Common myeloid progenitor, CD34-positive (primary cell): ENCODE results near the gene OR2T35.
"Not testable (repeated sequence)": the region's sequence is repeated elsewhere in the genome, so short reads cannot be mapped to it uniquely, and the experiment has no call there.

Experiments
- CTCF ChIA-PET: fragments of 350-600 bp; sonication (Branson Sonifier 250); formaldehyde crosslinking; loops from one replicate; lab custom pipeline; 2021; ENCODE audit warnings: antibody characterized with exemption; lab: Charles Lee
- POLR2A ChIA-PET: fragments of 350-600 bp; sonication (Branson Sonifier 250); formaldehyde crosslinking; loops from one replicate; lab custom pipeline; 2021; ENCODE audit warnings: antibody characterized with exemption; lab: Charles Lee
- DNase-seq, 3 donors: peaks; one replicate each; pipeline versions ENCODE4 v3.0.0 to v3.0.0-alpha.2; 2013
- H3K27ac ChIP-seq, 2 experiments: 1 replicate in 1 of 2; 2 replicates in 1 of 2; pipeline ENCODE4 v1.7.0; 2013; ENCODE audit warnings: inconsistent platforms in 2 of 2, low read length in 2 of 2, mild to moderate bottlenecking in 2 of 2, low read depth in 1 of 2, moderate library complexity in 1 of 2; ENCODE audit not compliant: severe bottlenecking in 2 of 2, insufficient read depth in 1 of 2, poor library complexity in 1 of 2
- H3K27me3 ChIP-seq, 5 experiments: replicated peaks in 2 of 5; 1 replicate in 3 of 5; 2 replicates in 2 of 5; pipeline versions ENCODE4 v1.6.1 to v1.7.0; 2013; ENCODE audit warnings: low read length in 4 of 5, mild to moderate bottlenecking in 2 of 5, moderate library complexity in 2 of 5, inconsistent platforms in 1 of 5; ENCODE audit not compliant: insufficient read depth in 5 of 5, control insufficient read depth in 4 of 5
- H3K36me3 ChIP-seq, 4 experiments: 1 replicate in 2 of 4; 2 replicates in 2 of 4; pipeline versions ENCODE4 v1.6.1 to v1.7.0; 2013; ENCODE audit warnings: low read length in 3 of 4, control low read depth in 1 of 4, mild to moderate bottlenecking in 1 of 4; ENCODE audit not compliant: control insufficient read depth in 4 of 4, insufficient read depth in 4 of 4
- H3K4me1 ChIP-seq, 4 experiments: 1 replicate in 3 of 4; 2 replicates in 1 of 4; pipeline versions ENCODE4 v1.6.1 to v1.7.1; 2013; ENCODE audit warnings: low read length in 3 of 4, mild to moderate bottlenecking in 3 of 4, control low read depth in 1 of 4, inconsistent platforms in 1 of 4, moderate library complexity in 1 of 4; ENCODE audit not compliant: control insufficient read depth in 4 of 4, insufficient read depth in 4 of 4; ENCODE audit errors: control extremely low read depth in 1 of 4
- H3K4me3 ChIP-seq, 7 experiments: 1 replicate in 4 of 7; 2 replicates in 3 of 7; pipeline versions ENCODE4 v1.5.1 to v1.7.0; 2013; ENCODE audit warnings: mild to moderate bottlenecking in 7 of 7, low read length in 6 of 7, moderate library complexity in 6 of 7, inconsistent platforms in 2 of 7, low read depth in 2 of 7, control low read depth in 1 of 7; ENCODE audit not compliant: insufficient read depth in 4 of 7, control insufficient read depth in 1 of 7; ENCODE audit errors: extremely low read depth in 1 of 7
- H3K9me3 ChIP-seq, 5 experiments: 1 replicate in 4 of 5; 2 replicates in 1 of 5; pipeline versions ENCODE4 v1.6.1 to v1.7.1; 2013; ENCODE audit warnings: low read length in 4 of 5, mild to moderate bottlenecking in 2 of 5, inconsistent platforms in 1 of 5, low read depth in 1 of 5, moderate library complexity in 1 of 5; ENCODE audit not compliant: control insufficient read depth in 4 of 5, insufficient read depth in 2 of 5; ENCODE audit errors: control extremely low read depth in 1 of 5
- WGBS: methylation state at CpG from one replicate; pipeline ENCODE4 v1.1.5; 2013; ENCODE audit not compliant: insufficient coverage; 5-methylcytosine and 5-hydroxymethylcytosine counted together

Gene OR2T35

GRCh38 chr1:248640906-248641305 is 4.2 kb downstream of the OR2T35 start:
- POLR2A ChIA-PET, CTCF ChIA-PET: not testable (repeated sequence)
- no CpG with 5 or more reads among the region's 3 CpGs for WGBS

DNA sequence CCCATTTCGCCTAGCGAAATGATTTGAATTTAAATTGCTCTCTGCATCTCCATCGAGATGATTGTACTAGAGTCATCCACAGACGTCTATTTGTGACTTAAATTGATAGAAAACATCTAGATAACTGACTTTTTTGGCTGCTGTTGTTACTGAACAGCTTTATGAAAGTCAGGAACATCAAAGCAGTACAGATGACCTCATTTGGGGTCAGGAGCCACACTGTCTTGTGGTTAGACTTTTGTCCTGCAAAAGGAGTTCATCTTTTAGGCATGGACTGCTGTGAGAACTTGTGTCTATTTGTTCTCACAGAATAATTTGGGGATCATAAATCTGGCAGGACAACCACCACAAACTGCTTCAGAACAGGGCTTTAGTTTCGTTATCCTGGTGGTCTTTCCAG is 5.4 kb downstream of the OR2T35 start:
- H3K36me3 ChIP-seq, H3K27ac ChIP-seq, H3K4me3 ChIP-seq, DNase-seq, H3K4me1 ChIP-seq, CTCF ChIA-PET, H3K9me3 ChIP-seq, H3K27me3 ChIP-seq, POLR2A ChIA-PET: not testable (repeated sequence)
- no CpG with 5 or more reads among the region's 5 CpGs for WGBS

More at GRCh38 chr1:248640906-248641305, 4.2 kb downstream of the OR2T35 start:
- H3K27ac ChIP-seq, DNase-seq, H3K27me3 ChIP-seq, H3K4me1 ChIP-seq, H3K9me3 ChIP-seq, H3K36me3 ChIP-seq, H3K4me3 ChIP-seq: not testable (repeated sequence)

GRCh38 chr1:248636612-248637011 is 8.5 kb downstream of the OR2T35 start:
- DNase-seq, POLR2A ChIA-PET: not testable (repeated sequence)

GRCh38 chr1:248634991-248635390 is 10.1 kb downstream of the OR2T35 start, which contains the start of gene OR2T11:
OR2T11 (minus strand) TSS chr1:248635091; CDS start chr1:248627128, 7,963 bp downstream.
- H3K9me3 ChIP-seq, H3K27me3 ChIP-seq, H3K27ac ChIP-seq, H3K4me1 ChIP-seq, H3K4me3 ChIP-seq, DNase-seq, POLR2A ChIA-PET, CTCF ChIA-PET, H3K36me3 ChIP-seq: not testable (repeated sequence)
- WGBS, result no CpG with 5 or more reads among the region's 2 CpGs

More at GRCh38 chr1:248636612-248637011, 8.5 kb downstream of the OR2T35 start:
- H3K9me3 ChIP-seq, H3K4me3 ChIP-seq, H3K27me3 ChIP-seq, H3K36me3 ChIP-seq, H3K27ac ChIP-seq, H3K4me1 ChIP-seq, CTCF ChIA-PET: not testable (repeated sequence)
- no CpG with 5 or more reads among the region's 5 CpGs for WGBS

DNA sequence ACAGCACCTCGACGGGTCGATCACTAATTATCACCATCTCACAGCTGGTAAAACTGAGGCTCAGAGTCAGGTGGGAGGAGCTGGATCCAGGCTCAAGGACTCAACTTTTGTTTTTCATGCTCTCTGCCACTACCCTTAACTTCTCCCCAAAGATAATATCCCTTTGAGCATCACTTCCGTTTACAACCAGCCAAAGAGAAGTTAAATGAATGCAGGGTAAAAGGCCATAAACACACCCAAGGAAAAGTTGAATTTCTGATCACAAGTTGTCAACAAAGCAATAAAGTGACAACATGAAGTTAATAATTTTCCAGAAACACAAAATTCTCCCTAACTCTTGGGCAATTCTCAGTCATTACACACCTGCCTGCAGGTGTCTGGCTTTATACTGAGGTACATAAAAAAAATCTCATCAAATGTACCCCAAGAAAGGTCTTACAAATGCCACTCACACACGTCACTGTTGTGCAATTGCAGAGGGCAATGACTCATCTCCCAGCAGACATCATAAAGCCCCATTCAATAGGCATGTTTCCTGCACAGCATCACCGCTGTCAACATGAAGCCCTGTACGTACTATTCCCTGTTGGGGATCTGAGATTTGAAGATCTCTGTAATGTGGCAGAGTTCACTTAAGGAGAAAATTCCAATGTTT is 13.6 kb downstream of the OR2T35 start:
- Histone ChIP-seq H3K36me3 (no peaks in the 10 kb centered on the region), H3K4me3 (no peak overlapping the region), H3K9me3 (no peaks in the 10 kb centered on the region), H3K4me1 (no peaks in the 10 kb centered on the region), H3K27me3 (no peaks in the 10 kb centered on the region), H3K27ac (no peak overlapping the region)
- ChIA-PET CTCF (no interaction called here), POLR2A (no interaction called here)
- WGBS, result 100% methylated on average over 4 of the region's 7 CpGs
- peak in 2 of 3 donors; percentile 31 to 45 for DNase-seq

DNA sequence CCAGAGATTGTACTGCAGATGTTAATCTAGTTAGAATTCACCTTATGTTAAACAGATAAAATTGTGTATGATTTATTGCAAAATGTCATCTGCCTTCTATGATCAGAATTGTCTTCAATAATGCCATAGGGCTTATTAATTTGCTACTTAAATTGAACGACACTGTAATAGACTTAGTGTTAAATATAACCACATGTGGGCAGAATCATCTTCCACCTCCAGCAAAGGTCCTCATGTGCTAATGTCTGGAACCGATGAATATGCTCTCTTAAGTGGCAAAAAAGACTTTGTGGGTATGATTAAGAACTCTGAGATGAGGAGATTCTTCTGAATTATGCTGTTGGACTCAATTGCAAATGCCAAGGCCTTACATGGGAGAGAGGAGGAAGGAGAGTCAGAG is 14.5 kb downstream of the OR2T35 start:
- CTCF ChIA-PET, result no interaction called here
- 100% methylated on average over 1 of the region's 2 CpGs for WGBS
- no peak for DNase-seq
- Histone ChIP-seq H3K27me3 (no peaks in the 10 kb centered on the region), H3K9me3 (no peaks in the 10 kb centered on the region), H3K4me3 (no peak overlapping the region), H3K27ac (no peak overlapping the region), H3K4me1 (no peaks in the 10 kb centered on the region), H3K36me3 (no peaks in the 10 kb centered on the region)
- POLR2A ChIA-PET, result no interaction called here

DNA sequence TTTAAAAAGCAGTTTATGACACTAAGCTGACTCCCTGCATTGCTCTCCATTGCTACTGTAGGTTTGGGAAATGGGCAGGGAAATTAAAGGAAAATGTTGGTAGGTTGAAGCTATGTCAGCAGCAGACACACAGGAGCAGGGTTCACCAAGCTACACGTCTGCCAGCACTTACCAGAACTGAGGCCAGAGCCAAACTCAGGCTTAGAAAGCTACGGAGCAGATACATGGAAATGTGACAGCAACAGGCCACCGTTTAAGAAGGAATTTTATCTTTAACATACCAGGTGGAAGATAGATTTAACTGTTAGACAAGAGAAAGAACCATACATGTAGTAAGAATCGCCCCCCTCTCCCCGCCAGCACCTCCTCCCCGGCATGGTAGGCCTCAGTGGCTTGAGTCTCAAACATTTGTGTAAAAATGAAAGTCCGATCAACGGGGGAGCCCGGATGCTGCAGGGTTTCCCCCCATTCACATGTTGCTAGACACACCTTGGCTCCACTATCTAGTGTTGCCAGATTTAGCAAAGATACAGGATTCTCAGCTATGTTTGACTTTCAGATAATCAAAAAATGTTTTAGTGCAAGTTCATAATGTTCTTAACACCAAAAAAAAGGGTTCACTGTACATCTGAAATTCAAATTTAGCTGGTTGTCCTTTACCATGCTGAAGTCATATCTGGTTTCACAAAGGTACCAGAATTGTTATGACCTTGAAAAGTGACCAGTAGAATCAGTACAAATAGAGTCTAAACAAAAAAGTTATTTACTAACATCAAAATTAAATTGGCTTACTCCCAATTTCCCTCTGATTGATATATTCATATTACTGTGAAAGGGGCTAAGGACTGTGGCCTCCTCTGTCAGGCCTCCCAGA is 16.9 kb downstream of the OR2T35 start:
- Histone ChIP-seq H3K36me3 (no peaks in the 10 kb centered on the region), H3K9me3 (no peaks in the 10 kb centered on the region), H3K4me3 (no peak overlapping the region), H3K27ac (no peak overlapping the region), H3K4me1 (no peaks in the 10 kb centered on the region), H3K27me3 (no peaks in the 10 kb centered on the region)
- WGBS, result 96% methylated on average over 9 of the region's 9 CpGs
- ChIA-PET CTCF (no interaction called here), POLR2A (no interaction called here)
- DNase-seq, result no peak
